Measurements from ENCODE around the gene GATAD2B. TPM values are rescaled to one million over a fixed set of nuclear protein-coding genes. Genes with fewer than 3 reads are reported as not detected.

The GATAD2B gene
- total RNA-seq, 1 experiment from 2014 or later, result 46.9 TPM

DNA sequence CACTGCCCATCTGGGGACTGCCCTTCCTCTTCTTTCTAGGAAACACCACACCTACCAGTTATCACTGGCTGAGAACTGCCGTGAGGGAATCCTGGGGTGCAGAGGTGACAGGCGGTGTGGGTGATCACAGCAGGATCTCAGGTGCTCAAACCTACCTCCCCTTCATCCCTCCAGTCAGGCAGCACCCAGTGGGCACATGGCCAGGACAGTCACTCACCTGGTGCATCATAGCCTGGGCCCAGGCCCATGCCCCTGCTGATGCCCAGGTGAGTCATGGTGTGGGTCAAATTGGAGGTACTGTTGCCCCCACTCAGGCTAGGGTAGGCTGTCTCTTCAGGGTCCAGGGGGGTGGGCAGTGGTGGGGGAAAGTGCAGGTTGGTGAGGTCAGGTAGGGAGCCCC is 29.0 kb upstream of the GATAD2B start:
- no peak overlapping the region for H3K27ac Mint-ChIP-seq
- H3K4me1 Mint-ChIP-seq, result peaks cover 12% of the 10 kb centered on the region
- CTCF ChIA-PET, result no interaction called here
- no peaks in the 10 kb centered on the region for H3K27me3 Mint-ChIP-seq (ENCODE audit: low read depth)
- ATAC-seq (no peak), DNase-seq (ENCODE audit: low spot score) (no peak)
- no peaks in the 10 kb centered on the region for H3K9me3 Mint-ChIP-seq
- TF ChIP-seq PRRX2 (CRISPR knock-in tag; IDR thresholded peaks at IDR 0.05), result no peak
- TF ChIP-seq, protein P1, sequence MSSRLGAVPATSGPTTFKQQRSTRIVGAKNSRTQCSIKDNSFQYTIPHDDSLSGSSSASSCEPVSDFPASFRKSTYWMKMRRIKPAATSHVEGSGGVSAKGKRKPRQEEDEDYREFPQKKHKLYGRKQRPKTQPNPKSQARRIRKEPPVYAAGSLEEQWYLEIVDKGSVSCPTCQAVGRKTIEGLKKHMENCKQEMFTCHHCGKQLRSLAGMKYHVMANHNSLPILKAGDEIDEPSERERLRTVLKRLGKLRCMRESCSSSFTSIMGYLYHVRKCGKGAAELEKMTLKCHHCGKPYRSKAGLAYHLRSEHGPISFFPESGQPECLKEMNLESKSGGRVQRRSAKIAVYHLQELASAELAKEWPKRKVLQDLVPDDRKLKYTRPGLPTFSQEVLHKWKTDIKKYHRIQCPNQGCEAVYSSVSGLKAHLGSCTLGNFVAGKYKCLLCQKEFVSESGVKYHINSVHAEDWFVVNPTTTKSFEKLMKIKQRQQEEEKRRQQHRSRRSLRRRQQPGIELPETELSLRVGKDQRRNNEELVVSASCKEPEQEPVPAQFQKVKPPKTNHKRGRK (CRISPR knock-in tag; IDR thresholded peaks at IDR 0.05; ENCODE audit: borderline replicate concordance), result no peak
- TF ChIP-seq ZNF263 (CRISPR knock-in tag; IDR thresholded peaks at IDR 0.05; ENCODE audit: low read depth), result no peak
- TF ChIP-seq ZNF396 (CRISPR knock-in tag; IDR thresholded peaks at IDR 0.05; ENCODE audit: borderline replicate concordance), result no peak
- TF ChIP-seq ZBTB21 (CRISPR knock-in tag; IDR thresholded peaks at IDR 0.05; ENCODE audit: borderline replicate concordance), result no peak
- TF ChIP-seq NFYB (CRISPR knock-in tag; conservative IDR thresholded peaks at IDR 0.05; ENCODE audit: low read depth), result no peak
- H3K4me3 Mint-ChIP-seq, result no peak overlapping the region
- POLR2A ChIA-PET, result no interaction called here
- peaks cover 38% of the 10 kb centered on the region for H3K36me3 Mint-ChIP-seq

DNA sequence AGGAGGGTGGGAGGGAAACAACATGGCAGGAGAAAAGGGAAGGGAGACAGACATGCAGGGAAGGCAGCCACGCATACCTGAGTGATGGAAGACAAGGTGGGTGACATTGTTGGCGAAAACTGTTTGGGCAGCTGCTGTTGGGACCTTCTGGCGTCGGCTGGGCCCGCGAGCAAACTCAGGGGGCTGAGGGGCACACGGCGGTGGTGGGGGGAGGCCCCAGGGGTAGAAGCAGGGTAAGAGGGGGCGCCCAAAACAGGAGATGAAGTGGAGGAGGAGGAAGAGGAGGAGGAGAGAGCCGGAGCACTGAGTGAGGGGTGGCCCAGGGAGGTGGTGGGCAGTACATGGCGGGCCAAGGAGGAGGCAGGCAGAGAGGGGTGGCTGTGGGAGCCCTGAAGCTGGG is 28.4 kb upstream of the GATAD2B start:
- POLR2A ChIA-PET, result no interaction called here
- H3K36me3 Mint-ChIP-seq, result peaks cover 38% of the 10 kb centered on the region
- H3K27ac Mint-ChIP-seq, result no peak overlapping the region
- peaks cover 7% of the 10 kb centered on the region for H3K4me1 Mint-ChIP-seq
- no peak overlapping the region for H3K4me3 Mint-ChIP-seq
- CTCF ChIA-PET, result no interaction called here
- DNase-seq (ENCODE audit: low spot score), result no peak
- no peak for ATAC-seq
- no peaks in the 10 kb centered on the region for H3K27me3 Mint-ChIP-seq (ENCODE audit: low read depth)
- TF ChIP-seq, protein P2, sequence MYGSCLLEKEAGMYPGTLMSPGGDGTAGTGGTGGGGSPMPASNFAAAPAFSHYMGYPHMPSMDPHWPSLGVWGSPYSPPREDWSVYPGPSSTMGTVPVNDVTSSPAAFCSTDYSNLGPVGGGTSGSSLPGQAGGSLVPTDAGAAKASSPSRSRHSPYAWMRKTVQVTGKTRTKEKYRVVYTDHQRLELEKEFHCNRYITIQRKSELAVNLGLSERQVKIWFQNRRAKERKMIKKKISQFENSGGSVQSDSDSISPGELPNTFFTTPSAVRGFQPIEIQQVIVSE (CRISPR knock-in tag; IDR thresholded peaks at IDR 0.05; ENCODE audit: borderline replicate concordance), result no peak
- TF ChIP-seq FOXJ3 (CRISPR knock-in tag; IDR thresholded peaks at IDR 0.05; ENCODE audit: borderline replicate concordance), result no peak
- H3K9me3 Mint-ChIP-seq, result no peaks in the 10 kb centered on the region

DNA sequence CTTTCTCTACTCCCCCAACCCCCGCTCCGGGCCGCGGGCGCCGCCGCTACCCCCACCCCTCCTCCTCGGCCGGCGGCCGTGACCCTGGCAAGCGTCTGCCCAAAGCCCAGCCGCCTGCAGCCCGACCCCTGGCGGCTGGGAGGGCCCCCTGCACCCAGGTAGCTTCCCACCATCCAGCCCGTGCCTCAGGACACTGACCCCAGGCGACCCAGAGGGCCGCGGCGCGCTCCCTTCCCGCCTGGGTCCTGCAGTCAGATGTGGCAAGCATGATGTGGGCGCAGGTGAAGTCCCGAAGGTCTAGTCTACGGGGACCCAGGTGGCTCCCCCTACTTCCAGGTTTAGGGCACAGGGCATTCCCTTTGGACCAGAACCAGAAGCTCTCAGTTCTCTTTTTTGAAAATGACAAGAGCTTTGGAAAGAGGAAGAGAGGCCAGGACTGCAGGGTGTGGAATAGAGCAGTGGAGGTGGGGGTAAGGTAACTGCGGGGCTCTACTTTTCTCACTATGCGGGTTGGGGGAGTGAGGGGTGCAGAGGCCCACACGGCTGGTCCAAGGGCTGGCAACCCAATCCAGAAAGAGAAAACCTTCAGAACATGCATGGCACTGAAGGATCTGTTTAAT is 24.0 kb upstream of the GATAD2B start, which contains the start of gene DENND4B:
Gene DENND4B, minus strand, starts transcription at position 97 of the 620 bp plus-strand sequence. CDS start 2,344 bp downstream, outside the sequence.
- ATAC-seq, result peak; percentile 93
- H3K36me3 Mint-ChIP-seq, result peaks cover 29% of the 10 kb centered on the region
- ChIA-PET CTCF (interaction anchor here (0.5 to 2.8 kb wide), 36 partner anchors 9 to 468 kb away, joined by 3 to 27 read pairs (median 4); partner anchors contain the start of genes CHTOP, CREB3L4, CRTC2 and GATAD2B), POLR2A (interaction anchor here (0.6 to 2.3 kb wide), 12 partner anchors 9 to 48 kb away, joined by 3 to 21 read pairs (median 4); partner anchors contain the start of genes CREB3L4, CRTC2, GATAD2B and RAB13)
- H3K27ac Mint-ChIP-seq, result peak within 1 kb of the TSS; percentile 8
- peak; percentile 91 for DNase-seq (ENCODE audit: low spot score)
- peak within 1 kb of the TSS; percentile 81 for H3K4me3 Mint-ChIP-seq
- no peaks in the 10 kb centered on the region for H3K27me3 Mint-ChIP-seq (ENCODE audit: low read depth)
- no peaks in the 10 kb centered on the region for H3K9me3 Mint-ChIP-seq
- peaks cover 13% of the 10 kb centered on the region for H3K4me1 Mint-ChIP-seq
- TF ChIP-seq, protein P3, sequence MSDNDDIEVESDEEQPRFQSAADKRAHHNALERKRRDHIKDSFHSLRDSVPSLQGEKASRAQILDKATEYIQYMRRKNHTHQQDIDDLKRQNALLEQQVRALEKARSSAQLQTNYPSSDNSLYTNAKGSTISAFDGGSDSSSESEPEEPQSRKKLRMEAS (CRISPR knock-in tag; IDR thresholded peaks at IDR 0.05), result peak; percentile 45; the same call in 1 of the 2 replicates
- peak; percentile 48; the same call in 1 of the 2 replicates for TF ChIP-seq GABPB1 (CRISPR knock-in tag; IDR thresholded peaks at IDR 0.05)
- TF ChIP-seq, protein P4, sequence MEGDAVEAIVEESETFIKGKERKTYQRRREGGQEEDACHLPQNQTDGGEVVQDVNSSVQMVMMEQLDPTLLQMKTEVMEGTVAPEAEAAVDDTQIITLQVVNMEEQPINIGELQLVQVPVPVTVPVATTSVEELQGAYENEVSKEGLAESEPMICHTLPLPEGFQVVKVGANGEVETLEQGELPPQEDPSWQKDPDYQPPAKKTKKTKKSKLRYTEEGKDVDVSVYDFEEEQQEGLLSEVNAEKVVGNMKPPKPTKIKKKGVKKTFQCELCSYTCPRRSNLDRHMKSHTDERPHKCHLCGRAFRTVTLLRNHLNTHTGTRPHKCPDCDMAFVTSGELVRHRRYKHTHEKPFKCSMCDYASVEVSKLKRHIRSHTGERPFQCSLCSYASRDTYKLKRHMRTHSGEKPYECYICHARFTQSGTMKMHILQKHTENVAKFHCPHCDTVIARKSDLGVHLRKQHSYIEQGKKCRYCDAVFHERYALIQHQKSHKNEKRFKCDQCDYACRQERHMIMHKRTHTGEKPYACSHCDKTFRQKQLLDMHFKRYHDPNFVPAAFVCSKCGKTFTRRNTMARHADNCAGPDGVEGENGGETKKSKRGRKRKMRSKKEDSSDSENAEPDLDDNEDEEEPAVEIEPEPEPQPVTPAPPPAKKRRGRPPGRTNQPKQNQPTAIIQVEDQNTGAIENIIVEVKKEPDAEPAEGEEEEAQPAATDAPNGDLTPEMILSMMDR (IDR thresholded peaks at IDR 0.05), result peak; percentile 85
- TF ChIP-seq, protein P5, sequence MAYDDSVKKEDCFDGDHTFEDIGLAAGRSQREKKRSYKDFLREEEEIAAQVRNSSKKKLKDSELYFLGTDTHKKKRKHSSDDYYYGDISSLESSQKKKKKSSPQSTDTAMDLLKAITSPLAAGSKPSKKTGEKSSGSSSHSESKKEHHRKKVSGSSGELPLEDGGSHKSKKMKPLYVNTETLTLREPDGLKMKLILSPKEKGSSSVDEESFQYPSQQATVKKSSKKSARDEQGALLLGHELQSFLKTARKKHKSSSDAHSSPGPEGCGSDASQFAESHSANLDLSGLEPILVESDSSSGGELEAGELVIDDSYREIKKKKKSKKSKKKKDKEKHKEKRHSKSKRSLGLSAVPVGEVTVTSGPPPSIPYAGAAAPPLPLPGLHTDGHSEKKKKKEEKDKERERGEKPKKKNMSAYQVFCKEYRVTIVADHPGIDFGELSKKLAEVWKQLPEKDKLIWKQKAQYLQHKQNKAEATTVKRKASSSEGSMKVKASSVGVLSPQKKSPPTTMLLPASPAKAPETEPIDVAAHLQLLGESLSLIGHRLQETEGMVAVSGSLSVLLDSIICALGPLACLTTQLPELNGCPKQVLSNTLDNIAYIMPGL (CRISPR knock-in tag; IDR thresholded peaks at IDR 0.05), result peak; percentile 91; the same call in 1 of the 2 replicates
- TF ChIP-seq, protein P6, sequence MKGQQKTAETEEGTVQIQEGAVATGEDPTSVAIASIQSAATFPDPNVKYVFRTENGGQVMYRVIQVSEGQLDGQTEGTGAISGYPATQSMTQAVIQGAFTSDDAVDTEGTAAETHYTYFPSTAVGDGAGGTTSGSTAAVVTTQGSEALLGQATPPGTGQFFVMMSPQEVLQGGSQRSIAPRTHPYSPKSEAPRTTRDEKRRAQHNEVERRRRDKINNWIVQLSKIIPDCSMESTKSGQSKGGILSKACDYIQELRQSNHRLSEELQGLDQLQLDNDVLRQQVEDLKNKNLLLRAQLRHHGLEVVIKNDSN (CRISPR knock-in tag; IDR thresholded peaks at IDR 0.05), result 0 out of 2 replicates have a peak, but pooled peaks have one; percentile 23
- TF ChIP-seq ZNF416 (CRISPR knock-in tag; IDR thresholded peaks at IDR 0.05), result no peak
- TF ChIP-seq, protein P1 (CRISPR knock-in tag; IDR thresholded peaks at IDR 0.05; ENCODE audit: borderline replicate concordance), result no peak
- TF ChIP-seq FOXK1 (CRISPR knock-in tag; IDR thresholded peaks at IDR 0.05), result peak; percentile 19; the same call in 1 of the 2 replicates
- no peak for TF ChIP-seq ZNF317 (CRISPR knock-in tag; IDR thresholded peaks at IDR 0.05; ENCODE audit: borderline replicate concordance, low read depth)
- TF ChIP-seq, protein P7, sequence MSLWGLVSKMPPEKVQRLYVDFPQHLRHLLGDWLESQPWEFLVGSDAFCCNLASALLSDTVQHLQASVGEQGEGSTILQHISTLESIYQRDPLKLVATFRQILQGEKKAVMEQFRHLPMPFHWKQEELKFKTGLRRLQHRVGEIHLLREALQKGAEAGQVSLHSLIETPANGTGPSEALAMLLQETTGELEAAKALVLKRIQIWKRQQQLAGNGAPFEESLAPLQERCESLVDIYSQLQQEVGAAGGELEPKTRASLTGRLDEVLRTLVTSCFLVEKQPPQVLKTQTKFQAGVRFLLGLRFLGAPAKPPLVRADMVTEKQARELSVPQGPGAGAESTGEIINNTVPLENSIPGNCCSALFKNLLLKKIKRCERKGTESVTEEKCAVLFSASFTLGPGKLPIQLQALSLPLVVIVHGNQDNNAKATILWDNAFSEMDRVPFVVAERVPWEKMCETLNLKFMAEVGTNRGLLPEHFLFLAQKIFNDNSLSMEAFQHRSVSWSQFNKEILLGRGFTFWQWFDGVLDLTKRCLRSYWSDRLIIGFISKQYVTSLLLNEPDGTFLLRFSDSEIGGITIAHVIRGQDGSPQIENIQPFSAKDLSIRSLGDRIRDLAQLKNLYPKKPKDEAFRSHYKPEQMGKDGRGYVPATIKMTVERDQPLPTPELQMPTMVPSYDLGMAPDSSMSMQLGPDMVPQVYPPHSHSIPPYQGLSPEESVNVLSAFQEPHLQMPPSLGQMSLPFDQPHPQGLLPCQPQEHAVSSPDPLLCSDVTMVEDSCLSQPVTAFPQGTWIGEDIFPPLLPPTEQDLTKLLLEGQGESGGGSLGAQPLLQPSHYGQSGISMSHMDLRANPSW (CRISPR knock-in tag; conservative IDR thresholded peaks at IDR 0.05; ENCODE audit: low read depth), result no peak
- TF ChIP-seq TEAD1 (CRISPR knock-in tag; IDR thresholded peaks at IDR 0.05), result peak; percentile 40; the same call in 1 of the 2 replicates

Measured in WTC11 (cell line).